Stomach (tissue), 9 donors: ENCODE results near the gene DYSF. TPM values are rescaled to one million over a fixed set of nuclear protein-coding genes. Genes with fewer than 3 reads are reported as not detected.
"Not testable (repeated sequence)": the region's sequence is repeated elsewhere in the genome, so short reads cannot be mapped to it uniquely, and the experiment has no call there.

ENCODE experiments used
- DNase-seq, 2 donors: peaks; one replicate each; pipeline versions ENCODE4 v3.0.0 to v3.0.0-alpha.2; 2013 to 2019
- H3K27ac ChIP-seq, 5 donors: fragments of 200-600 bp in 4 of 5; sonication (generic) in 4 of 5; one replicate each; pipeline ENCODE4 v1.5.1; 2013 to 2019; ENCODE audit warnings: mild to moderate bottlenecking in 1 of 5, moderate library complexity in 1 of 5
- H3K27me3 ChIP-seq, 3 donors: fragments of 200-600 bp; sonication (generic); one replicate each; pipeline ENCODE4 v1.5.1; 2017 to 2019; ENCODE audit warnings: mixed run types in 1 of 3
- H3K36me3 ChIP-seq, 4 donors: fragments of 200-600 bp; sonication (generic); 1 replicate in 3 of 4; 2 replicates in 1 of 4; pipeline ENCODE4 v1.5.1; 2016 to 2019
- H3K4me1 ChIP-seq, 4 donors: fragments of 200-600 bp; sonication (generic); one replicate each; pipeline ENCODE4 v1.5.1; 2016 to 2019
- H3K4me3 ChIP-seq, 4 donors: fragments of 200-600 bp; sonication (generic) in 3 of 4; one replicate each; pipeline ENCODE4 v1.5.1; 2016 to 2019; ENCODE audit warnings: mild to moderate bottlenecking in 1 of 4
- H3K9me3 ChIP-seq, 4 donors: fragments of 200-600 bp; sonication (generic); one replicate each; pipeline ENCODE4 v1.5.1; 2016 to 2019
- CTCF ChIP-seq, 7 experiments: fragments of 450-650 bp in 4 of 7; fragments of 200-600 bp in 3 of 7; sonication (generic) in 3 of 7; IDR thresholded peaks; one replicate each; pipeline ENCODE4 v1.5.1; 2016 to 2019; ENCODE audit warnings: antibody characterized with exemption in 7 of 7, control low read depth in 2 of 7, mild to moderate bottlenecking in 1 of 7
- EP300 ChIP-seq: sonication (generic); formaldehyde crosslinking; IDR thresholded peaks from one replicate; pipeline ENCODE4 v1.6.1; 2017; ENCODE audit warnings: antibody characterized with exemption
- POLR2A ChIP-seq, 4 donors: fragments of 450-650 bp; IDR thresholded peaks; one replicate each; pipeline ENCODE4 v1.6.1; 2016; ENCODE audit warnings: antibody characterized with exemption in 4 of 4, control low read depth in 2 of 4, mild to moderate bottlenecking in 1 of 4, moderate library complexity in 1 of 4
- POLR2AphosphoS5 ChIP-seq, 3 donors: sonication (generic); formaldehyde crosslinking; IDR thresholded peaks; one replicate each; pipeline ENCODE4 v1.6.1; 2016; ENCODE audit warnings: antibody characterized with exemption in 3 of 3
- WGBS, 5 donors: extraction: QIAGEN DNeasy Blood & Tissue Kit in 3 of 5; methylation state at CpG; one replicate each; pipeline versions ENCODE4 v1.1.5 to v1.1.7; 2013 to 2018; 5-methylcytosine and 5-hydroxymethylcytosine counted together
- intact Hi-C: fragments of 100-400 bp; cut with DNase I; formaldehyde crosslinking; loops from one replicate; pipeline ENCODE4 v1.15.1; 2023; ENCODE audit warnings: low total_unique reads
- polyA plus RNA-seq, 3 donors: library from polyadenylated mRNA; stranded (reverse); fragments of 200-250 nt; gene quantifications; one replicate each; pipeline ENCODE4 v1.2.3, GENCODE V29; 2013
- total RNA-seq, 5 donors: library from RNA; depleted of rRNA; stranded (reverse); fragments of >200 nt; gene quantifications; one replicate each; pipeline versions ENCODE4 v1.1.0 to v1.2.3, GENCODE V29; 2014 to 2016
- donor health status: healthy with polysubstance abuse.
- donor health status: Bipolar disorder and iron deficiency.
- donor health status: healthy.

Gene DYSF
- total and polyA plus RNA-seq, 8 donors = 2.1 to 13.4 (median 6.1) TPM

- TF ChIP-seq POLR2A (IDR thresholded peaks at IDR 0.05) (no peak), POLR2AphosphoS5 (IDR thresholded peaks at IDR 0.05) (no peak), CTCF (IDR thresholded peaks at IDR 0.05) (no peak), EP300 (no peak)
- Histone ChIP-seq H3K4me3 (no peak overlapping the region), H3K4me1 (peaks cover 0 to 13% (median 0%) of the 10 kb centered on the region in 4 donors), H3K27me3 (no peaks in the 10 kb centered on the region), H3K9me3 (no peaks in the 10 kb centered on the region), H3K27ac (no peak overlapping the region), H3K36me3 (peaks cover 21 to 75% (median 59%) of the 10 kb centered on the region in 4 donors)
- 80 to 90% (median 88%) methylated on average over 3 of the region's 3 CpGs for WGBS, 5 donors
- DNase-seq = peak in 1 of 2 donors; percentile 2
- intact Hi-C loops = no loop called here
These were observed 29.4 kb upstream of the DYSF start for GRCh38 chr2:71423817-71424420.

GRCh38 chr2:71426721-71427120 is 26.6 kb upstream of the DYSF start:
- intact Hi-C loops = no loop called here
- DNase-seq = no peak
- H3K36me3 ChIP-seq = peaks cover 35 to 98% (median 87%) of the 10 kb centered on the region in 4 donors
- TF ChIP-seq POLR2AphosphoS5 (IDR thresholded peaks at IDR 0.05) = no peak
- no peak for TF ChIP-seq CTCF (IDR thresholded peaks at IDR 0.05)
- no peak for TF ChIP-seq EP300
- no peak for TF ChIP-seq POLR2A (IDR thresholded peaks at IDR 0.05)
- no peaks in the 10 kb centered on the region for H3K9me3 ChIP-seq
- H3K27me3 ChIP-seq = no peaks in the 10 kb centered on the region
- H3K4me1 ChIP-seq = peaks cover 0 to 10% (median 0%) of the 10 kb centered on the region in 4 donors
- H3K27ac ChIP-seq = no peak overlapping the region
- H3K4me3 ChIP-seq = no peak overlapping the region
- 87 to 98% (median 93%) methylated on average over 2 of the region's 2 CpGs for WGBS, 5 donors

- H3K27me3 ChIP-seq = no peaks in the 10 kb centered on the region
- peaks cover 0 to under 1% (median 0%) of the 10 kb centered on the region in 4 donors for H3K4me1 ChIP-seq
- peaks cover 52 to 99% (median 94%) of the 10 kb centered on the region in 4 donors for H3K36me3 ChIP-seq
- no peak for TF ChIP-seq POLR2A (IDR thresholded peaks at IDR 0.05)
- TF ChIP-seq CTCF (IDR thresholded peaks at IDR 0.05) = no peak
- no peak for TF ChIP-seq POLR2AphosphoS5 (IDR thresholded peaks at IDR 0.05)
- TF ChIP-seq EP300 = no peak
- H3K4me3 ChIP-seq = no peak overlapping the region
- no peak overlapping the region for H3K27ac ChIP-seq
- no peak for DNase-seq
- intact Hi-C loops = no loop called here
- H3K9me3 ChIP-seq = no peaks in the 10 kb centered on the region
- 89 to 95% (median 91%) methylated on average over 3 of the region's 3 CpGs for WGBS, 5 donors
These were observed 24.6 kb upstream of the DYSF start for GRCh38 chr2:71428472-71429383.

- DNase-seq, intact Hi-C loops, H3K9me3 ChIP-seq, H3K4me1 ChIP-seq, H3K27ac ChIP-seq, H3K4me3 ChIP-seq, H3K36me3 ChIP-seq, H3K27me3 ChIP-seq: not testable (repeated sequence)
- WGBS, 5 donors = 66 to 81% (median 77%) methylated on average over 5 of the region's 5 CpGs
These were observed 8.2 kb upstream of the DYSF start for GRCh38 chr2:71445142-71445541.
